Upper lobe of left lung (tissue), 6 donors: ENCODE measurements around the gene RAF1. TPM values are rescaled to one million over a fixed set of nuclear protein-coding genes. Genes with fewer than 3 reads are reported as not detected.
"Not testable (repeated sequence)": the region's sequence is repeated elsewhere in the genome, so short reads cannot be mapped to it uniquely, and the experiment has no call there.

Experiments
- ATAC-seq, 2 donors: fragments of 200-7000 bp; cut with Tn5 transposase; one replicate each; pipeline ENCODE4 v1.9.1; 2022; ENCODE audit warnings: mild to moderate bottlenecking in 2 of 2, moderate library complexity in 2 of 2; ENCODE audit not compliant: low FRiP score in 2 of 2
- DNase-seq, 2 donors: peaks; one replicate each; pipeline ENCODE4 v3.0.0-alpha.2; 2019 to 2020
- H3K27ac ChIP-seq, 4 donors: fragments of 200-600 bp; sonication (generic); one replicate each; pipeline ENCODE4 v1.5.1; 2016 to 2019
- H3K27me3 ChIP-seq, 4 donors: fragments of 200-600 bp; sonication (generic); one replicate each; pipeline ENCODE4 v1.5.1; 2017 to 2019
- H3K36me3 ChIP-seq, 4 donors: fragments of 200-600 bp; sonication (generic); one replicate each; pipeline ENCODE4 v1.5.1; 2016 to 2019
- H3K4me1 ChIP-seq, 4 donors: fragments of 200-600 bp; sonication (generic); one replicate each; pipeline ENCODE4 v1.5.1; 2018 to 2019
- H3K4me3 ChIP-seq, 4 donors: fragments of 200-600 bp; sonication (generic); one replicate each; pipeline ENCODE4 v1.5.1; 2017 to 2019; ENCODE audit warnings: mild to moderate bottlenecking in 2 of 4, moderate library complexity in 1 of 4
- H3K9me3 ChIP-seq, 4 donors: fragments of 200-600 bp; sonication (generic); one replicate each; pipeline ENCODE4 v1.5.1; 2018 to 2019
- EP300 ChIP-seq, 4 donors: sonication (generic); formaldehyde crosslinking; IDR thresholded peaks; one replicate each; pipeline ENCODE4 v1.5.1; 2017; ENCODE audit warnings: antibody characterized with exemption in 4 of 4, control low read depth in 2 of 4
- POLR2A ChIP-seq, 4 donors: fragments of 450-650 bp; IDR thresholded peaks; one replicate each; pipeline ENCODE4 v1.5.1; 2016 to 2017; ENCODE audit warnings: antibody characterized with exemption in 4 of 4, mild to moderate bottlenecking in 2 of 4
- POLR2AphosphoS5 ChIP-seq, 2 donors: sonication (generic); formaldehyde crosslinking; IDR thresholded peaks; one replicate each; pipeline ENCODE4 v1.5.1; 2017; ENCODE audit warnings: antibody characterized with exemption in 2 of 2
- WGBS, 2 donors: methylation state at CpG; one replicate each; pipeline ENCODE4 v1.1.5; 2017 to 2018; 5-methylcytosine and 5-hydroxymethylcytosine counted together
- small RNA-seq, 4 donors: library from RNA; depleted of rRNA; stranded (forward); fragments of <200 nt; gene quantifications; one replicate each; pipeline ENCODE3, GENCODE V24; 2016
- total RNA-seq, 6 donors: library from RNA; depleted of rRNA in 4 of 6; stranded (reverse); fragments of >200 nt in 4 of 6; gene quantifications; one replicate each; pipeline versions ENCODE4 v1.1.0 to v1.2.1, GENCODE V29; 2016 to 2021
- TF ChIP-seq, protein P1 (sequence below), 6 experiments: fragments of 450-650 bp in 4 of 6; fragments of 200-600 bp in 2 of 6; sonication (generic) in 2 of 6; IDR thresholded peaks; one replicate each; pipeline ENCODE4 v1.5.1; 2016 to 2019; ENCODE audit warnings: antibody characterized with exemption in 6 of 6
- donor health status: DM: no; HTN: no; CAD: no; lungs with moderate emphysema.
- donor health status: DM: no; HTN: yes; CAD: no; lungs with severe emphysema.

Gene RAF1
- total RNA-seq, 6 donors from 2014 or later, result 78.7 to 195 (median 110) TPM

DNA sequence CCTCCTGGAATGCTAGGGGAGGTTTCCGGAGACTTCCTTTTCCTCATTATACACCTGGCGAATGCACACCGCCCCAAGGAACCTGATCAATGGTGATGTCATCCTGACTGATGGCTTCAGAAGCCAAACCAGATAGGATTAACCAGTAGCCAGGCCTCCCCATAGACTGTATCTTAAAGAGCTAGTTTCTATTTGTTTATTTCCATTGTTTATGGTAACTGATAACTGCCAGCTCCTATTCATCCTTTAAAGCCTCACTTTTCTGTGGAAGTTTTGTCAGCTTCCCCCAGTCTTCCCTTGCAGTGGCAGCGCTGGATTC lies 118.5 kb downstream of the RAF1 start, which contains the start of gene MKRN2OS:
Gene MKRN2OS, minus strand, starts transcription at position 27 of the 319 bp plus-strand sequence. CDS start 35 bp downstream, outside the sequence.
- TF ChIP-seq EP300 (IDR thresholded peaks at IDR 0.05) (no peak), POLR2A (IDR thresholded peaks at IDR 0.05) (peak in 1 of 4 donors; percentile 14)
- Histone ChIP-seq H3K4me3 (peak within 1 kb of the TSS in 1 of 4 donors; percentile 4), H3K4me1 (no peaks in the 10 kb centered on the region), H3K27me3 (no peaks in the 10 kb centered on the region), H3K9me3 (no peaks in the 10 kb centered on the region), H3K27ac (no peak within 1 kb of the TSS), H3K36me3 (no peaks in the 10 kb centered on the region)
- 54 to 62% methylated on average over 4 of the region's 4 CpGs for WGBS, 2 donors
- DNase-seq (no peak), ATAC-seq (peak in 1 of 2 donors; percentile 75)

DNA sequence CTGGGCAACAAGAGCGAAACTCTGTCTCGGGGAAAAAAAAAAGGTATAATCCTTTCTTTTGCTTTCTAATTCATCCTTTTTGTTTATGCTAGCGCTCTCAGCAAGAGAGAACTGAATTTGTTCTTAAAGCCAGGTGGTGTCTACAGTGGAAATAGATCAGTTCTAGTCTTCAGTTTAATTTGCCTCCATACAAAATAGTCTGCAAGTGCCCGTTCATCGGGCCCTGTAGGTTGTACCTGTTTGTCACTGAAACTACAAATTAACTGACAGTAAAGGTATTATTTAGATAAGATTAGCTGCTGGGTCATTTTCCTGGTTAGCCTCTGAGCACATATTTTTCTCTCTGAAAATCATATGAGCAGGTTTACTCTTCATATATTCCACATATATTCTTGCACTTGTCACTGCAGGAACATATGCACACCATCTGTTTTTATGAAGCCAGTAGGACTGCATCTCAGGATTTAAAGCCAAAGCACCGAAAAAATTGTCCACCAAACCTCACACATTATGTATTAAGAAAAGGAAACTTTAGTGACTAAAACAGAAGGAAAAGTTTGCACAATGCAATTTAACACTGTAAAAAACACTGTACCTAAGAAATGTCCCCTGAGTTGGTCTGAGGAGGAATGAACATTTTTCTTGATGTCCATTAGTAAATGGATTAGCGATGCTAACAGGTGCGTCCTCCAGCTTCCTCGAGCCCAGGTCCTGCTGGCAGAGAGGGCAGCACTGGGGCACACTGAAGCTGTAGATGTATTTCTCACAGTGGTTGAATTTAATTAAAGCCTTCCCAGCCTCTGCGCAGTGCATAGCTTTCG lies 119.1 kb downstream of the RAF1 start:
- TF ChIP-seq POLR2AphosphoS5 (IDR thresholded peaks at IDR 0.05), result no peak
- TF ChIP-seq POLR2A (IDR thresholded peaks at IDR 0.05), result no peak
- TF ChIP-seq, protein P1, sequence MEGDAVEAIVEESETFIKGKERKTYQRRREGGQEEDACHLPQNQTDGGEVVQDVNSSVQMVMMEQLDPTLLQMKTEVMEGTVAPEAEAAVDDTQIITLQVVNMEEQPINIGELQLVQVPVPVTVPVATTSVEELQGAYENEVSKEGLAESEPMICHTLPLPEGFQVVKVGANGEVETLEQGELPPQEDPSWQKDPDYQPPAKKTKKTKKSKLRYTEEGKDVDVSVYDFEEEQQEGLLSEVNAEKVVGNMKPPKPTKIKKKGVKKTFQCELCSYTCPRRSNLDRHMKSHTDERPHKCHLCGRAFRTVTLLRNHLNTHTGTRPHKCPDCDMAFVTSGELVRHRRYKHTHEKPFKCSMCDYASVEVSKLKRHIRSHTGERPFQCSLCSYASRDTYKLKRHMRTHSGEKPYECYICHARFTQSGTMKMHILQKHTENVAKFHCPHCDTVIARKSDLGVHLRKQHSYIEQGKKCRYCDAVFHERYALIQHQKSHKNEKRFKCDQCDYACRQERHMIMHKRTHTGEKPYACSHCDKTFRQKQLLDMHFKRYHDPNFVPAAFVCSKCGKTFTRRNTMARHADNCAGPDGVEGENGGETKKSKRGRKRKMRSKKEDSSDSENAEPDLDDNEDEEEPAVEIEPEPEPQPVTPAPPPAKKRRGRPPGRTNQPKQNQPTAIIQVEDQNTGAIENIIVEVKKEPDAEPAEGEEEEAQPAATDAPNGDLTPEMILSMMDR (IDR thresholded peaks at IDR 0.05), result no peak
- no peak for TF ChIP-seq EP300 (IDR thresholded peaks at IDR 0.05)
- Histone ChIP-seq H3K27ac (no peak overlapping the region), H3K9me3 (no peaks in the 10 kb centered on the region), H3K4me3 (peak overlapping the region in 1 of 4 donors; percentile 4), H3K27me3 (no peaks in the 10 kb centered on the region), H3K4me1 (no peaks in the 10 kb centered on the region), H3K36me3 (no peaks in the 10 kb centered on the region)
- 67 to 79% methylated on average over 11 of the region's 11 CpGs for WGBS, 2 donors
- DNase-seq (no peak), ATAC-seq (no peak)

- DNase-seq, H3K27me3 ChIP-seq, H3K4me1 ChIP-seq, ATAC-seq, H3K4me3 ChIP-seq, H3K27ac ChIP-seq, H3K36me3 ChIP-seq, H3K9me3 ChIP-seq: not testable (repeated sequence)
- 87% methylated on average over 12 of the region's 12 CpGs for WGBS, 2 donors
These were observed 120.4 kb downstream of the RAF1 start for GRCh38 chr3:12543497-12543896.

- H3K9me3 ChIP-seq, result no peaks in the 10 kb centered on the region
- no peak overlapping the region for H3K4me3 ChIP-seq
- no peak for DNase-seq
- H3K4me1 ChIP-seq, result no peaks in the 10 kb centered on the region
- TF ChIP-seq, protein P1 (IDR thresholded peaks at IDR 0.05), result no peak
- no peak for TF ChIP-seq POLR2A (IDR thresholded peaks at IDR 0.05)
- no peak for TF ChIP-seq POLR2AphosphoS5 (IDR thresholded peaks at IDR 0.05)
- TF ChIP-seq EP300 (IDR thresholded peaks at IDR 0.05), result no peak
- peaks cover 0 to 8% (median 0%) of the 10 kb centered on the region in 4 donors for H3K36me3 ChIP-seq
- no peak overlapping the region for H3K27ac ChIP-seq
- 78 to 93% methylated on average over 5 to 8 of the region's 8 CpGs for WGBS, 2 donors
- ATAC-seq, result no peak
- no peaks in the 10 kb centered on the region for H3K27me3 ChIP-seq
These were observed 122.3 kb downstream of the RAF1 start for GRCh38 chr3:12541625-12542024.

DNA sequence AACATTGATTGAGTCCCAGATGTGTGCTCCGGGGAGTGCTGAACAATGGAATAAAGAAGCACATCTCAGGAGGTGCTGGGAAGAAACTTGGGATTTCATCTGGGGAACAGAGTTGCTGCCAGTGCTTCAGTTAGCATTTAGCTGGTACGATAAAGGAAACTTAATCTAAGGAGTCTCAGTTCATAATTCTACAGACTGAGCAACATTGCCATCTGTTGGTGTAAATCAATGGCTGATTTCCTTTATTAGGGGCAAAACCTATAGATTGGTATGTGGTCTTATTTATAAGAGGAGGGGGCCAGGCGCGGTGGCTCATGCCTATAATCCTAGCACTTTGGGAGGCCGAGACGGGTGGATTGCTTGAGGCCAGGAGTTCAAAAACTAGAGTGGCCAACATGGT lies 127.5 kb downstream of the RAF1 start:
- no peaks in the 10 kb centered on the region for H3K9me3 ChIP-seq
- H3K4me1 ChIP-seq, result no peaks in the 10 kb centered on the region
- H3K27me3 ChIP-seq, result no peaks in the 10 kb centered on the region
- DNase-seq (no peak), ATAC-seq (no peak)
- H3K27ac ChIP-seq, result no peak overlapping the region
- WGBS, 2 donors, result 88 to 94% methylated on average over 6 of the region's 6 CpGs
- H3K4me3 ChIP-seq, result no peak overlapping the region
- no peak for TF ChIP-seq POLR2AphosphoS5 (IDR thresholded peaks at IDR 0.05)
- no peak for TF ChIP-seq EP300 (IDR thresholded peaks at IDR 0.05)
- TF ChIP-seq, protein P1 (IDR thresholded peaks at IDR 0.05), result no peak
- TF ChIP-seq POLR2A (IDR thresholded peaks at IDR 0.05), result no peak
- H3K36me3 ChIP-seq, result peaks cover 0 to 30% (median 6%) of the 10 kb centered on the region in 4 donors

Small RNA genes within 50 kb of the gene (small RNA-seq; reads per million reads assigned to genes)
- gene CRIP1P1 (0 reads per million in 4 donors), gene RF00017 (0 reads per million in 4 donors)

Other genes starting within 250 kb of the RAF1 start
- 10 to 100 TPM; 14.6 to 27.2 (median 20.1) TPM for gene TSEN2, start 179.6 kb downstream of the RAF1 start, total RNA-seq
- 1 to 10 TPM in 2 of 6 donors, under 1 TPM in 2, not detected in 2; 0.47 to 1.8 (median 1.00) TPM for gene MKRN2OS, start 118.6 kb downstream of the RAF1 start, total RNA-seq
- 10 to 100 TPM; 15.7 to 33.3 (median 23.4) TPM for gene MKRN2, start 107.0 kb downstream of the RAF1 start, total RNA-seq
- 1 to 10 TPM in 4 of 6 donors, under 1 TPM in 2; 0.30 to 5.3 (median 1.1) TPM for gene TMEM40, start 95.1 kb upstream of the RAF1 start, total RNA-seq
- 1 to 10 TPM; 2.3 to 7.3 (median 5.0) TPM for gene CAND2, start 132.6 kb upstream of the RAF1 start, total RNA-seq
- 1,000 to 10,000 TPM in 2 of 6 donors, 100 to 1,000 TPM in 4; 461 to 1,145 (median 921) TPM for gene RPL32, start 177.4 kb upstream of the RAF1 start, total RNA-seq